Lung (tissue), 12 donors: ENCODE measurements around the gene KSR1. TPM values are rescaled to one million over a fixed set of nuclear protein-coding genes. Genes with fewer than 3 reads are reported as not detected.
"Not testable (repeated sequence)": the region's sequence is repeated elsewhere in the genome, so short reads cannot be mapped to it uniquely, and the experiment has no call there.

Experiments
- ATAC-seq: fragments of 200-7000 bp; cut with Tn5 transposase; one replicate; pipeline ENCODE4 v1.9.1; 2020; ENCODE audit warnings: moderate number of reproducible peaks; ENCODE audit not compliant: insufficient read depth, low FRiP score
- DNase-seq, 3 donors: peaks; one replicate each; pipeline ENCODE4 v3.0.0-alpha.2; 2013 to 2017
- H3K27ac ChIP-seq, 2 donors: one replicate each; pipeline ENCODE4 v1.5.1; 2013; ENCODE audit warnings: mild to moderate bottlenecking in 2 of 2, moderate library complexity in 2 of 2, control low read depth in 1 of 2, inconsistent platforms in 1 of 2, low read depth in 1 of 2, low read length in 1 of 2
- H3K27me3 ChIP-seq, 3 donors: one replicate each; pipeline ENCODE4 v1.5.1; 2013; ENCODE audit warnings: low read length in 2 of 3; ENCODE audit not compliant: control insufficient read depth in 3 of 3, insufficient read depth in 3 of 3
- H3K36me3 ChIP-seq, 4 donors: one replicate each; pipeline ENCODE4 v1.5.1; 2013; ENCODE audit warnings: low read length in 4 of 4, mild to moderate bottlenecking in 1 of 4, moderate library complexity in 1 of 4; ENCODE audit not compliant: control insufficient read depth in 4 of 4, insufficient read depth in 4 of 4
- H3K4me1 ChIP-seq, 5 donors: one replicate each; pipeline ENCODE4 v1.5.1; 2013; ENCODE audit warnings: low read length in 5 of 5, mild to moderate bottlenecking in 2 of 5, moderate library complexity in 1 of 5; ENCODE audit not compliant: control insufficient read depth in 5 of 5, insufficient read depth in 5 of 5
- H3K4me3 ChIP-seq: one replicate; pipeline ENCODE4 v1.5.1; 2013; ENCODE audit warnings: mild to moderate bottlenecking, control low read depth, moderate library complexity
- H3K9ac ChIP-seq, 2 donors: one replicate each; pipeline ENCODE4 v1.5.1; 2013; ENCODE audit warnings: low read length in 2 of 2, control low read depth in 1 of 2; ENCODE audit not compliant: insufficient read depth in 1 of 2
- H3K9me3 ChIP-seq, 4 donors: one replicate each; pipeline ENCODE4 v1.5.1; 2013; ENCODE audit warnings: low read length in 3 of 4, mild to moderate bottlenecking in 1 of 4, moderate library complexity in 1 of 4; ENCODE audit not compliant: control insufficient read depth in 4 of 4, insufficient read depth in 3 of 4
- WGBS, 2 donors: extraction: QIAGEN DNeasy Blood & Tissue Kit; methylation state at CpG; one replicate each; pipeline ENCODE4 v1.1.7; 2013; 5-methylcytosine and 5-hydroxymethylcytosine counted together
- polyA plus RNA-seq, 2 donors: library from polyadenylated mRNA; stranded (reverse); fragments of 200-250 nt; gene quantifications; one replicate each; pipeline ENCODE4 v1.2.1, GENCODE V29; 2013
- total RNA-seq, 2 donors: library from RNA; depleted of rRNA in 1 of 2; stranded (reverse); fragments of >200 nt in 1 of 2; gene quantifications; one replicate each; pipeline ENCODE4 v1.2.1, GENCODE V29; 2014 to 2021
- TF ChIP-seq, protein P1 (sequence below): IDR thresholded peaks from 2 replicates; pipeline ENCODE4 v1.5.1; 2012; ENCODE audit warnings: mild to moderate bottlenecking; ENCODE audit errors: control extremely low read depth, extremely low read depth
- donor health status: control.
- donor health status: control.
- donor health status: Bipolar disorder and iron deficiency.
- donor health status: healthy.
- donor health status: DM: yes; HTN: yes; CAD: no.

Gene KSR1
- total and polyA plus RNA-seq, 4 donors: 26.8 to 70.0 (median 42.3) TPM

DNA sequence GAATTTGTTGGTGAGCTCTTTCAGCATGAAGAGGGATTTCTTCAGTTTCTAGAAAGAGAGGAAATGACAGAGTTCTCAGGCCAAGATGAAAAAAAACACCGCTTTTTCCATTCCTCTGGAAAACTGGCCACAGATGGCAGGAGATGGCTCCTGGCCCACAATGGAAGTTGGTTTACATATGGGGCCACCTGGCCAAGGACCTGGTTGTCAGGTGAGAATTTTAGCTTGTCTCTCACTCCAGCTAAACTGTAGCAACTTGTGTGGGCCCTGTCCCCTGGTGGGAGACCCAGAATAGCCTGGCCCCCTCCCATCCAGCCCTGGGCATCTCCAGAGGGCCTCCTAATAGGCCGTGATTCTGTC is 208.3 kb downstream of the KSR1 start:
- 85 to 95% methylated on average over 2 of the region's 2 CpGs for WGBS, 2 donors
- Histone ChIP-seq H3K9ac (no peak overlapping the region), H3K27ac (no peak overlapping the region), H3K9me3 (no peaks in the 10 kb centered on the region), H3K4me1 (no peaks in the 10 kb centered on the region), H3K27me3 (no peaks in the 10 kb centered on the region), H3K36me3 (no peaks in the 10 kb centered on the region), H3K4me3 (no peak overlapping the region)
- ATAC-seq (no peak), DNase-seq (no peak)
- TF ChIP-seq, protein P1, sequence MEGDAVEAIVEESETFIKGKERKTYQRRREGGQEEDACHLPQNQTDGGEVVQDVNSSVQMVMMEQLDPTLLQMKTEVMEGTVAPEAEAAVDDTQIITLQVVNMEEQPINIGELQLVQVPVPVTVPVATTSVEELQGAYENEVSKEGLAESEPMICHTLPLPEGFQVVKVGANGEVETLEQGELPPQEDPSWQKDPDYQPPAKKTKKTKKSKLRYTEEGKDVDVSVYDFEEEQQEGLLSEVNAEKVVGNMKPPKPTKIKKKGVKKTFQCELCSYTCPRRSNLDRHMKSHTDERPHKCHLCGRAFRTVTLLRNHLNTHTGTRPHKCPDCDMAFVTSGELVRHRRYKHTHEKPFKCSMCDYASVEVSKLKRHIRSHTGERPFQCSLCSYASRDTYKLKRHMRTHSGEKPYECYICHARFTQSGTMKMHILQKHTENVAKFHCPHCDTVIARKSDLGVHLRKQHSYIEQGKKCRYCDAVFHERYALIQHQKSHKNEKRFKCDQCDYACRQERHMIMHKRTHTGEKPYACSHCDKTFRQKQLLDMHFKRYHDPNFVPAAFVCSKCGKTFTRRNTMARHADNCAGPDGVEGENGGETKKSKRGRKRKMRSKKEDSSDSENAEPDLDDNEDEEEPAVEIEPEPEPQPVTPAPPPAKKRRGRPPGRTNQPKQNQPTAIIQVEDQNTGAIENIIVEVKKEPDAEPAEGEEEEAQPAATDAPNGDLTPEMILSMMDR: no peak

DNA sequence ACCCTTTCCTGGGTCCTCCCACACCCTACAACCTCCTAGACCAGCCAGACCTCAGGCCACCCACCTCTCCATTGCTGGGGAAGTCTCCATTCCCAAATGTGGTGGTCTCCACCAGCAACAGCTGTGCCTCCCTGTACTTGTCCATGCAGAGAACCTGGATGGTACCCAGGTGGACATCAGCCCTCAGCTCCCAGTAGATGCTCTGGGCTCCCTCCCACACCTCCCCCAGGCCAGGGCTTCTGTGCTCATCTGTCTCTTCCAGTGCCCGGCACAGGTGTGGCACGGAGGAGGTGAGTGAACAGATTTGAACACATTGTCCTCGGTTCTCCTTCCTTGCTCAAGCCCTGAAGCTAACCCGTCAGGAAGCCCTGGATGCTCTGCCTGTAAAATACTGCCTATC is 209.3 kb downstream of the KSR1 start:
- Histone ChIP-seq H3K9me3 (no peaks in the 10 kb centered on the region), H3K4me1 (no peaks in the 10 kb centered on the region), H3K27ac (no peak overlapping the region), H3K36me3 (no peaks in the 10 kb centered on the region), H3K4me3 (no peak overlapping the region), H3K27me3 (no peaks in the 10 kb centered on the region), H3K9ac (no peak overlapping the region)
- no peak for DNase-seq
- TF ChIP-seq, protein P1: no peak
- ATAC-seq: no peak
- 87 to 92% methylated on average over 4 of the region's 4 CpGs for WGBS, 2 donors

DNA sequence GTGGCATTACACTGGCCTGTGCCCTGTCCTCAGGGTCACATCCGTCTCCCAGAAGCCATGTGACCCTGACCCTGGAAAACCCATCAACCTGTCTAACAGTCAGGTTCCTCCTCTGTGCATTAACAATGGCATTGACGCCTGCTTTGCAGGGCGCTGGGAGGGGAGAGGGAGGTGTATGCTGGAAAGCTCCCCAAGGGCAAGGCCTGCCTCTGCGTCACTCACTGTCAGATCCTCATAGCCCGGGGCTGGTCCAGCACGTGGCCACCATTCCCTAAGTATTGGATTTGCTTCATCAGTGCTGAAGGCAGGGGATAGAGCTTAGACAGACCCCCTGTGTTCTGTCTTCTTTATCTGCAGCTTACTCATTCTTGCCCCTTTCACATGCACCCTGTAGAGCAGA is 210.0 kb downstream of the KSR1 start:
- not testable (repeated sequence) for ATAC-seq, DNase-seq, H3K4me3 ChIP-seq, H3K9me3 ChIP-seq, H3K9ac ChIP-seq, H3K27ac ChIP-seq, H3K27me3 ChIP-seq, H3K4me1 ChIP-seq, H3K36me3 ChIP-seq
- WGBS, 2 donors: 83 to 85% methylated on average over 6 of the region's 6 CpGs

DNA sequence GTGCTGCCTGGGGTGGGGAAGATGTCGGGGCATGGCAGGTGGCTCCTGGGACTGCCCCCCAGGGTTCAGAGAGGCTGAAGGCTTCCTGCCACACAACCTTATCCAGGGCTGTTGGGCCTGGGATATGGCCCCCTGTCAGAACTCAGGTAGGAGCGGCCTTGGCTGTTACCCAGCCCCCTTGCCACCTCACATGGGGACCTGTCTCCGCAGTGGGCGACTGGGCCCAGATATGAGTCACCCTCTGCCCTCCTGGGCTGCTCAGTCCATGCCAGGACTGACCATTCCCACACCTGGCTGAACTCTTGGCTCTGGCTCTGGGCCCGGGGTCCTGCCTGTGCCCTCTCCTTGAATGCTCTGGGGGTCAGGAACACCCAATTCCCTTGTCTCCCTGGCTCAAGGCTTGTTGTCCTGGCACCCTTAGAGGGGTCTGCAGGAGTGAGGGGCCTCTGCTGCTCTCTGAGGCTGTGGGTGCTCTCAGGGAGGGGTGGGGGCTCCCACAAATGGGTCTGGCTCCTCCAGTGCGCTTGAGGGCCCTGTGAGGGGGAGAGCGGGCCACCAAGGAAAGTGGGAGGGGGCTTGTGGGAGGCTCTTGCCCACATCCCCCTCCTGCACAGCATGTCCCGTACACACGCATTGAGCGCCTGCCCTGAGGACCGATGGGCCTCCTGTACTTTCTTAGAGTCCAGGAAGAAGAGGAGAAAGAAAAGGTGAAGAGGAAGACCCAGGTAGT is 210.7 kb downstream of the KSR1 start:
- WGBS, 2 donors: 93 to 95% methylated on average over 11 of the region's 11 CpGs
- Histone ChIP-seq H3K27me3 (no peaks in the 10 kb centered on the region), H3K4me1 (no peaks in the 10 kb centered on the region), H3K9me3 (no peaks in the 10 kb centered on the region), H3K27ac (no peak overlapping the region), H3K9ac (no peak overlapping the region), H3K4me3 (no peak overlapping the region), H3K36me3 (no peaks in the 10 kb centered on the region)
- TF ChIP-seq, protein P1: no peak
- DNase-seq: no peak
- ATAC-seq: no peak
